Fibroblast of mammary gland (primary cell): ENCODE measurements around the gene DBN1.
"Not testable (repeated sequence)": the region's sequence is repeated elsewhere in the genome, so short reads cannot be mapped to it uniquely, and the experiment has no call there.

Experiments used
- DNase-seq: peaks from one replicate; pipeline ENCODE4 v3.0.0-alpha.2; 2010; ENCODE audit warnings: low read depth
- H3K4me3 ChIP-seq: 2 replicates; pipeline ENCODE4 v1.5.1; 2011; ENCODE audit warnings: low read depth, mild to moderate bottlenecking, low read length, moderate library complexity; ENCODE audit not compliant: control insufficient read depth
- CTCF ChIP-seq: conservative IDR thresholded peaks from 2 replicates; pipeline ENCODE4 v1.5.1; 2011; ENCODE audit warnings: low read depth, low read length, inconsistent platforms; ENCODE audit not compliant: control insufficient read depth, insufficient read depth

Gene DBN1

DNA sequence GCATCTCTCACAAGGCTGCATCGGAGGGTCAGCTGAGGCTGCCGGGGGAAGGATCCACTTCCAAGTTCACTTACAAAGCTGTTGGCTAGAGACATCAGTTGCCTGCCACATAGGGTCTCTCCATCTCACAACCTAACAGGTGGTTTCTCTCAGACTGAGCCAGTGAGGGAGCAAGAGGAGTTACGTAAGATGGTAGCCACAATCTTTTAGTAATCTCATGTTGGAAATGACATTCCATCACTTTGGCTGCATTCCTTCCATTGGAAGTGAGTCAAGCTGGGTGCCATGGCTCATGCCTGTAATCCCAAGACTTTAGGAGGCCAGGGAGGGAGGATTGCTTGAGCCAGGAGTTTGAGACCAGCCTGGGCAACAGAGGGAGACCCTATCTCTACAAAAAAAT lies 54.4 kb downstream of the DBN1 start:
- peak; percentile 54 for DNase-seq
- no peak overlapping the region for H3K4me3 ChIP-seq
- no peak for TF ChIP-seq CTCF

- not testable (repeated sequence) for DNase-seq, H3K4me3 ChIP-seq
These were observed 56.4 kb downstream of the DBN1 start for GRCh38 chr5:177417081-177417480.

- no peak for DNase-seq
- TF ChIP-seq CTCF = no peak
- no peak overlapping the region for H3K4me3 ChIP-seq
These were observed 59.0 kb downstream of the DBN1 start for GRCh38 chr5:177414481-177414880.

DNA sequence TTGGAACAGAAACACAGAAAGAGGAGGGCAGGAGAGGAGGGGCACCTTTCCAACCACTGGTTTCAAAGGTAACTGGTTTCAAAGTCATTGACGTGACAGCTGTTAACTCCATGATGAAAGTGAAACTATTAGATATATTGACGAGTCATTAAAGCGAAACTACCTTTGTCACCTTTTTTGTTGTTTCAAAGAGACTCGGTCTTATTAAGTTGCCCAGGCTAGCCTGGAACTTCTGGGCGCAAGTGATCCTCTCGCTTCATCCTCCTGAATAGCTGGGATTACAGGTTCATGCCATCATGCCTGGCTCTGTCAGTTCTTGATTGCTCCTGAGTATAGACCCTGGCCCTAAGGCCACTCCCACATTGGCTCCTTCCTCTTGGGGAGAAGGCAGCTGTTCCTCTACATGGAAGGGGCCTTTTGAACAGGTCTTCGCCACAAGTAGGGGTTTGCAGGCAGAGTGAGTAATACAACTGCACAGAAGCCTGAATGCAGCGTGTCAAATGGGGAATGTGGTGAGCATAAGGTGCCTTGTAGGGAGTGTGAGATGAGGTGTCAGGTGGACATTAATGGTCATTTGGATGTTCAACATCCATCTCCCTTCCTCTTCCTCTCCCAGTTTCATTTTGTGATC lies 60.7 kb downstream of the DBN1 start:
- no peak overlapping the region for H3K4me3 ChIP-seq
- no peak for DNase-seq
- TF ChIP-seq CTCF = no peak

GRCh38 chr5:177410575-177410974 lies 62.9 kb downstream of the DBN1 start:
- no peak for TF ChIP-seq CTCF
- H3K4me3 ChIP-seq = no peak overlapping the region
- DNase-seq = no peak

DNA sequence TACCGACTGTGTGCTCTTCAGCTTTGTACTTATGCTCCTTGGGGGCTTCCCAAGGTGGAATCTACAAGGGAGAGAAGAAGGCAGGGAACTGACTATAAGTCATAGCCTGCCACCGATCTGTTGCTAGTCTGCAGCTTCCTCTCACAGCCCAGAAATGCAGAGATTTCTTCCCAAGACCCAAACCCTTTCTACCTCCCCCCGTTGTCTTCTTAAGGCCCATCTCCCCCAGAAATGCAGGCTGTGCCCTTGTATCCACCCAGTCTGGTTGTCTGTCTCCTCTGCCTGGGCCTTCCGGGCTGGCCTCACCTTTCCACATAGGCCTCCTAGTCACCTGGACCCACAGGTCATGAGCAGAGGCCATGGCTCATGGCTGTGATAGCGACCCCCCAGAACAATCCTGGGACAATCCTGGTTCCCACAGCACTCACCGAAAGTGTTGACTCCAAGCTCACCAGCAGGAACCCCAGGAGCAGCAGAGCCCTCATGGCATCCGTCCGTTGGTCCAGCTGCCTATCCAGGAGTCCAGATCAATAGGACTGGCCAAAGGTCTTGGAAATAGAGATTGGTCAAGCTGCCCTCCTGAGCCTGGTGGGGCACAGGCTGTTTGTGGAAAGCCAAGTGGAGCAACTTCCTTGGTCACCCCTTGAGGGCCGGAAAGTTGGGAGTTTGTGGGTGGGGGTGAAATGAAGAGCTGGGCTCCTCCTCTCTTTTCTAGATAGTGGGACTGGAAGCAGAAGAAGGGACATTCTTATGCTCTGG lies 64.2 kb downstream of the DBN1 start, which contains the start of gene F12:
F12 (minus strand) TSS at position 522 of the 759 bp plus-strand sequence; CDS start at position 485, 37 bp downstream.
- DNase-seq = no peak
- H3K4me3 ChIP-seq = no peak within 1 kb of the TSS
- no peak for TF ChIP-seq CTCF
